GM12872 (cell line): ENCODE measurements around the gene TEN1.

Experiments used
- TF ChIP-seq, protein P1 (sequence below): IDR thresholded peaks from 3 replicates; pipeline ENCODE4 v1.5.1; 2011; ENCODE audit warnings: low read depth, mild to moderate bottlenecking, low read length, moderate library complexity; ENCODE audit not compliant: insufficient read depth

TEN1 gene

DNA sequence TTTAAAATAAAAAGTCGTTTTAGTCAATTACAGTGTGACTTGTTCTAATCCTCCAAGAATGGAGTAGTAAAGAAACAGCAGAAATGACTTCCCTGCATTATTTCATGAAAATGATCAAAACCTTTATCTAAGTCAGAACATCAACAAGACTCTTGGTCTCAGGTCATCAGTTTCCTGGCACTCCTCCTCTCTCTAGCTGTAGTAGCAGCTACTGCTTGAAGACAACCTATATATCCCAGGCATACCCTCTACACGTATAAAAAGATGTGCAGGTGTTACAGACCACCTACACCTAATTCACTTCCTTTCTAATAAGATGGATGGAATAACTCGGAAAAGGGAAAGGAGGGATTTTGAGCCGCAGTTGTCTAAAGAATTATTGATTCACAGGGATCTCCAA lies 36.6 kb upstream of the TEN1 start:
- TF ChIP-seq, protein P1, sequence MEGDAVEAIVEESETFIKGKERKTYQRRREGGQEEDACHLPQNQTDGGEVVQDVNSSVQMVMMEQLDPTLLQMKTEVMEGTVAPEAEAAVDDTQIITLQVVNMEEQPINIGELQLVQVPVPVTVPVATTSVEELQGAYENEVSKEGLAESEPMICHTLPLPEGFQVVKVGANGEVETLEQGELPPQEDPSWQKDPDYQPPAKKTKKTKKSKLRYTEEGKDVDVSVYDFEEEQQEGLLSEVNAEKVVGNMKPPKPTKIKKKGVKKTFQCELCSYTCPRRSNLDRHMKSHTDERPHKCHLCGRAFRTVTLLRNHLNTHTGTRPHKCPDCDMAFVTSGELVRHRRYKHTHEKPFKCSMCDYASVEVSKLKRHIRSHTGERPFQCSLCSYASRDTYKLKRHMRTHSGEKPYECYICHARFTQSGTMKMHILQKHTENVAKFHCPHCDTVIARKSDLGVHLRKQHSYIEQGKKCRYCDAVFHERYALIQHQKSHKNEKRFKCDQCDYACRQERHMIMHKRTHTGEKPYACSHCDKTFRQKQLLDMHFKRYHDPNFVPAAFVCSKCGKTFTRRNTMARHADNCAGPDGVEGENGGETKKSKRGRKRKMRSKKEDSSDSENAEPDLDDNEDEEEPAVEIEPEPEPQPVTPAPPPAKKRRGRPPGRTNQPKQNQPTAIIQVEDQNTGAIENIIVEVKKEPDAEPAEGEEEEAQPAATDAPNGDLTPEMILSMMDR, result no peak

DNA sequence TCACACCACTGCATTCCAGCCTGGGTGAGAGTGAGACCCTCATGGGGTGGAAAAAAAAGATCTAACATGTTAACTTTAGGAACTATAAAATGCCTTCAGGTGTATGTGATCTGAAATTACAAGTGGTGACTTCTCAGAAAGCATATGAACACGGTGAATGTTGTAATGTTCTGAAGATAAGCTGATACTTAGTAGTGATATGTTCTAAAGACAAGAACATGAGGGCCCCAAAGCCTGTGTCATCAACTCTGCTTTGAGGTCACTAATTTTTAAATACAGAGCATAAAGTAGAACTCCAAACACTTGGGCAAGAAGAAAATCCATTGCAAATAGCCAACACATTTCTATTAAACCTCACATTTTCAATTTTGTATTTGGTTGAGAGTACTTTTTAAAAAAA lies 35.5 kb upstream of the TEN1 start:
- TF ChIP-seq, protein P1, result no peak

DNA sequence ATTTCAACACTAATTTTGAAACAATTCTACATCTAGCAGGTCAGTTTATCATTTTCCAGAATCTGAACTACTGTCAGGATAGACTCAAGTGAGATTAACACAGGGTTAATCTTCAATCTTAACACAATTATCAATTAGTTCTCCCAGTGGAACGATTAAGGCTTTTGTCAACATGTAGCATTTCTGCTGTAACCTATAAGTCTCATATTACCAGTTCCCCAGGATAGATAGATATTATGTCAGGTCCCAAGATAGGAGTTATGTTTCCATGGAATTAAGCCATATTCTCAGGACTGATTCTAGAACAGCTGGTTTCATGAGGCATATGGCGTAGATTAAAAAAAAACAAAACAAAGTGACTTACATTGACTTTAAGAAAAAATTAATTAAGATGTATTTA lies 33.8 kb upstream of the TEN1 start:
- TF ChIP-seq, protein P1, result no peak

DNA sequence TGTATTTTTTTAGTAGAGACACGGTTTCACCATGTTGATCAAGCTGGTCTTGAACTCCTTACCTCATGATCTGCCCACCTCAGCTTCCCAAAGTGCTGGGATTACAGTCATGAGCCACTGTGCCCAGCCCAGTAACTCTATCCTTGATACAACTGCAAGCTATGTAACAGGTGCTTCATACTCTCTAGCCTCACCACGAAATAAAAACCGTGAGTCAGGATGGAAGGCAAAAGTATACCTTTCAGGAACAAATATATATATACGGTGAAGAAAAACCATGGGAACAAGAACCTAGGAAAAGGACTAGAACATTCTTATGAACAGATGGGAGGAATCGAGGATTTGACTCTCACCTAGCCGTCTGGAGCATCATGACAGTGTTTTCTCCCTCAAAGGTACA lies 28.6 kb upstream of the TEN1 start:
- TF ChIP-seq, protein P1, result no peak

DNA sequence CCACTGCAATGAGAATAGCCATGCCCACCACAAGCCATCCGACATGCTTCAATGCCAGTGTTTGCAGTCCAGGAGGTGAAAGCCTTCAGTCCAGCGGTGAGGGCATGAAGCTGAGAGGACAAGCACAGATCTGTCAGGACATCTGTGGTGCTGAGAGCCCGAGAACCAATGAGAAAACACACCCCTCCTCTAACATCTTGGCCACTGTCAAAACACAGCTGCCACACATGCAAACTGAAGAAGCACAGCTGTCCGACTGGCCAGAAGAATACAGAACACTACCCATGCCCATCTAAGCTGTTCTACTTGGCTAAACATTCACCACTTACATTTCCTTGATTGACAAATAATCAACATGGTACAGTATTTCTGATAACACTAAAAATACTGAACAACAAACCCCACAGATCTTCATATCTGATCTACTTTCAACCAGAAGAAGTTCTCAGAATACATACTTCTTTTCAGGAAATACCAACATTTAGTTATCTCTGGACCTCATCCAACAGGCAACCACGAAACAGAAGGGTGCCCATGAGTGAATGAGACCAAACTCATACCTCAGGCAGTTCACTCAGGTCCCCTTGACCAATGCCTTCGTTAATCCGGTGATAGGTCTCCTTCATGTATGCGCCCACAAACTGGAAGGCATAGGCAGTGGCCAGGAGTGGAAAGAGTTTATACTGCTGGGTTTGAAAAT lies 28.0 kb upstream of the TEN1 start:
- TF ChIP-seq, protein P1, result no peak

DNA sequence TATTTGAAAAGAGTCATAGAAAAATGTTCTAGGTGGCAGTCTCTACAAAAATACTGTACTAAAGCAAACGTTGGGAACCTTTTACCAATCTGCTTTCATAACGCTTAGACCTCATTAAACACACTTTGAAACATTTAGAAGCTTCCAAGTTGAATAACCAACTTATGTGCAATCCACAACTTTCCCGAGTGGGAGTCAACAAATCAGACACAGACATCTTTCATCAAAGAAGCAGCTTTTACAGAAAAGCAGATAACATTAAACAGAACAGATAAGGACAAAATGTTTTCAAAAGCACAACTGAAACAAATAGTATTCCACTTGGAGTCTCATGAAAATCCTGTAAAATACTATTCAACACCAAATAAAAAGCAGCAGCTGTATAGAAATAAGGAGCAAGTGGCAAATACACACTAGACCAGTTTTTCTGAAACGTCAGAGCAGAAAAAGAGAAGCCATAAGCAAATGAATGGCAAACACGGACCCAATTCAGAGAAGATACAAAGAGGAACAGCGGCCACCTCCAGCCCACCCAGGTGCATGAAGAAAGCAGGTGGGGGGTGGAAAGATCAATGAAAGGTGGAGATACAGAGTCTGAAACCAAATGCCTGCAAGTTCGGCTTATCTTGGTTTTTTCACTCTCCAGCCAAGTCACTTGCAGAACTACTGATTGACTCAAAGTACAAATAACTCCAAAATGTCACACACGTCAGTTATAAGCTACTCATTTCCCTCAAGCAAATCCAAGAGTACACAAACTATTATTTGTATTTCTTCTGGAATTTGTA lies 19.8 kb upstream of the TEN1 start:
- TF ChIP-seq, protein P1, result no peak

DNA sequence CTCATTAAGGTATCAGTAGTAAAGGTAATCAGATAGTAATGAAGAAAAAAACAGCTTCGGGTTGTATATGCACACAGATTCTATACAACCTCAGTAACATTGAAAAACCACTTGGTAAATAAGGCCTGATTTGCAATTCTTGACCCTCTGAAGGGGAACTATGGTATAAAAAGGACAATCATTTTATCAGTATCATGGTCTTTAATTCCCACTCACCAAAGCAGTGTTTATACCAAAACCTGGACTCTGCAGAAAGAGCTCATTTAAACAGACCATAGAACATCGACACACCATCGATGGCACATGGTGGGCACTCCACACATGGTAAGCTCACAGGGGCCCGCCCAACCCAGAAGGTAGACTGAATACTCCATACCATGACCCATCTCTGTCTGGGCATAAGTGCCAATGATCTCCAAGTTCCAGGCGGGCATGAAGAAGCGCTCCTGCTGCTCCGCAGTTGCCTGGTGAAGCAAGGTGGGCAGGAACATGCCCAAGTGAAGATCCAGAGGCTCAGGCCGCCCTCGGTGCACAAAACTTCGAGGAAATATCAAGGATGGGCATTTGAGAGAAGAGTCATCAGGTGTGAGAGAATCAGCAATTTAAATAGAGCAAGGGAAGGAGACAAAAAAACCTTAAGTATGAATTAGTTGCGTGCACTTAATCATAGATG lies 19.1 kb upstream of the TEN1 start:
- TF ChIP-seq, protein P1, result no peak
